H9 (cell line): ENCODE data around the gene MTMR1. TPM values are rescaled to one million over a fixed set of nuclear protein-coding genes. Genes with fewer than 3 reads are reported as not detected.

Source experiments
- DNase-seq: peaks from one replicate; pipeline ENCODE4 v3.0.0-alpha.2; 2017
- H2AFZ ChIP-seq: one replicate; pipeline ENCODE4 v1.6.1; 2013; ENCODE audit warnings: mild to moderate bottlenecking, low read length, control low read depth, moderate library complexity
- H2AK5ac ChIP-seq: 2 replicates; pipeline ENCODE4 v1.6.1; 2013; ENCODE audit warnings: low read length, control low read depth, mixed read lengths; ENCODE audit not compliant: insufficient read length
- H2BK120ac ChIP-seq: one replicate; pipeline ENCODE4 v1.6.1; 2013; ENCODE audit warnings: low read depth, mild to moderate bottlenecking, low read length, control low read depth, inconsistent platforms; ENCODE audit not compliant: poor library complexity, severe bottlenecking
- H2BK12ac ChIP-seq: 2 replicates; pipeline ENCODE4 v1.6.1; 2013; ENCODE audit warnings: low read length, control low read depth, mixed read lengths, low read depth; ENCODE audit not compliant: insufficient read length
- H2BK15ac ChIP-seq: 2 replicates; pipeline ENCODE4 v1.6.1; 2013; ENCODE audit warnings: low read depth, low read length, control low read depth
- H2BK20ac ChIP-seq: one replicate; pipeline ENCODE4 v1.6.1; 2013; ENCODE audit warnings: low read depth, mild to moderate bottlenecking, low read length, control low read depth, inconsistent platforms; ENCODE audit not compliant: poor library complexity, severe bottlenecking
- H2BK5ac ChIP-seq: 2 replicates; pipeline ENCODE4 v1.6.1; 2013; ENCODE audit warnings: low read length, control low read depth, mixed read lengths; ENCODE audit not compliant: insufficient read length
- H3K14ac ChIP-seq: 2 replicates; pipeline ENCODE4 v1.6.1; 2013; ENCODE audit warnings: low read length, control low read depth; ENCODE audit not compliant: insufficient read depth
- H3K18ac ChIP-seq: 2 replicates; pipeline ENCODE4 v1.6.1; 2013; ENCODE audit warnings: low read depth, mild to moderate bottlenecking, mixed read lengths, low read length, control low read depth; ENCODE audit not compliant: insufficient read length
- H3K23ac ChIP-seq: 2 replicates; pipeline ENCODE4 v1.6.1; 2013; ENCODE audit warnings: low read length, control low read depth, mixed read lengths, low read depth; ENCODE audit not compliant: insufficient read length
- H3K23me2 ChIP-seq: 2 replicates; pipeline ENCODE4 v1.6.1; 2013; ENCODE audit warnings: low read depth, mild to moderate bottlenecking, mixed read lengths, low read length, control low read depth; ENCODE audit not compliant: insufficient read length, poor library complexity, severe bottlenecking
- H3K27ac ChIP-seq: 2 replicates; pipeline ENCODE4 v1.5.1; 2013; ENCODE audit warnings: low read length, control low read depth, mixed read lengths, low read depth; ENCODE audit not compliant: insufficient read length
- H3K27me3 ChIP-seq: 2 replicates; pipeline ENCODE4 v1.6.1; 2013; ENCODE audit warnings: low read length, control low read depth, inconsistent platforms; ENCODE audit not compliant: insufficient read depth
- H3K4ac ChIP-seq: 2 replicates; pipeline ENCODE4 v1.6.1; 2013; ENCODE audit warnings: low read depth, mild to moderate bottlenecking, control low read depth, inconsistent platforms, low read length, moderate library complexity
- H3K4me1 ChIP-seq: 2 replicates; pipeline ENCODE4 v1.6.1; 2013; ENCODE audit warnings: low read length, control low read depth, inconsistent platforms; ENCODE audit not compliant: insufficient read depth
- H3K4me2 ChIP-seq: 2 replicates; pipeline ENCODE4 v1.6.1; 2013; ENCODE audit warnings: low read length, control low read depth, mixed read lengths; ENCODE audit not compliant: insufficient read length, insufficient read depth
- H3K56ac ChIP-seq: 2 replicates; pipeline ENCODE4 v1.6.1; 2013; ENCODE audit warnings: low read depth, mild to moderate bottlenecking, mixed read lengths, low read length, control low read depth; ENCODE audit not compliant: insufficient read length
- H3K79me1 ChIP-seq: 2 replicates; pipeline ENCODE4 v1.6.1; 2013; ENCODE audit warnings: low read depth, mild to moderate bottlenecking, moderate library complexity, low read length, control low read depth, inconsistent platforms; ENCODE audit not compliant: insufficient read depth, poor library complexity, severe bottlenecking
- H3K79me2 ChIP-seq: 2 replicates; pipeline ENCODE4 v1.6.1; 2013; ENCODE audit warnings: low read length, control low read depth, inconsistent platforms; ENCODE audit not compliant: insufficient read depth
- H3K9ac ChIP-seq: 2 replicates; pipeline ENCODE4 v1.6.1; 2013; ENCODE audit warnings: low read length, control low read depth, mixed read lengths; ENCODE audit not compliant: insufficient read length; ENCODE audit errors: extremely low read depth
- H3K9me3 ChIP-seq: one replicate; pipeline ENCODE4 v1.6.1; 2013; ENCODE audit warnings: low read depth, low read length, inconsistent platforms; ENCODE audit not compliant: control insufficient read depth
- H3T11ph ChIP-seq: one replicate; pipeline ENCODE4 v1.6.1; 2013; ENCODE audit warnings: mild to moderate bottlenecking, low read length, control low read depth, inconsistent platforms
- H4K20me1 ChIP-seq: one replicate; pipeline ENCODE4 v1.6.1; 2013; ENCODE audit not compliant: control insufficient read depth, insufficient read length, insufficient read depth
- H4K5ac ChIP-seq: 2 replicates; pipeline ENCODE4 v1.6.1; 2013; ENCODE audit warnings: low read depth, mild to moderate bottlenecking, mixed read lengths, low read length, control low read depth; ENCODE audit not compliant: insufficient read length
- H4K8ac ChIP-seq: replicated peaks from 2 replicates; pipeline ENCODE4 v1.6.1; 2013; ENCODE audit warnings: low read length, control low read depth, mixed read lengths, low read depth; ENCODE audit not compliant: insufficient read length
- H4K91ac ChIP-seq: 2 replicates; pipeline ENCODE4 v1.6.1; 2013; ENCODE audit warnings: low read depth, mild to moderate bottlenecking, moderate library complexity, mixed read lengths, low read length, control low read depth; ENCODE audit not compliant: insufficient read length
- H3K27ac Mint-ChIP-seq, 3 experiments: 2 replicates in 2 of 3; 3 replicates in 1 of 3; pipeline ENCODE4 v1.8.0; 2020 to 2021; ENCODE audit warnings: mixed read lengths in 3 of 3, mild to moderate bottlenecking in 1 of 3, moderate library complexity in 1 of 3
- H3K27me3 Mint-ChIP-seq: 2 replicates; pipeline ENCODE4 v1.8.0; 2021; ENCODE audit warnings: low read depth, mild to moderate bottlenecking, moderate library complexity, mixed read lengths
- H3K36me3 Mint-ChIP-seq, 3 experiments: 2 replicates in 2 of 3; 3 replicates in 1 of 3; pipeline ENCODE4 v1.8.0; 2020 to 2021; ENCODE audit warnings: low read depth in 3 of 3, mixed read lengths in 3 of 3; ENCODE audit not compliant: insufficient read depth in 1 of 3
- H3K4me1 Mint-ChIP-seq, 2 experiments: 2 replicates each; pipeline ENCODE4 v1.8.0; 2020; ENCODE audit warnings: mixed read lengths in 2 of 2
- H3K4me3 Mint-ChIP-seq, 2 experiments: 2 replicates in 1 of 2; 3 replicates in 1 of 2; pipeline ENCODE4 v1.8.0; 2020 to 2021; ENCODE audit warnings: mild to moderate bottlenecking in 2 of 2, mixed read lengths in 2 of 2, moderate library complexity in 1 of 2
- H3K9me3 Mint-ChIP-seq, 2 experiments: 2 replicates in 1 of 2; 3 replicates in 1 of 2; pipeline ENCODE4 v1.8.0; 2020; ENCODE audit warnings: mild to moderate bottlenecking in 2 of 2, mixed read lengths in 2 of 2, moderate library complexity in 1 of 2
- WGBS: extraction: QIAGEN DNeasy Blood & Tissue Kit; methylation state at CpG from one replicate; pipeline ENCODE4 v1.1.7; 2013; ENCODE audit warnings: missing lambda C conversion rate, low lambda C conversion rate, mixed read lengths; ENCODE audit not compliant: insufficient read length; ENCODE audit errors: extremely low coverage; 5-methylcytosine and 5-hydroxymethylcytosine counted together
- total RNA-seq: library from RNA; stranded (reverse); gene quantifications from 2 replicates; pipeline ENCODE4 v1.2.1, GENCODE V29; 2021
- TF ChIP-seq, protein P1 (sequence below): fragments of 200-600 bp; sonication (generic); conservative IDR thresholded peaks from 3 replicates; pipeline ENCODE4 v1.8.0; 2021; ENCODE audit warnings: antibody characterized with exemption, mild to moderate bottlenecking

MTMR1 gene
- total RNA-seq, 1 experiment from 2014 or later, result 25.2 TPM

- no peak overlapping the region for H3K4me3 Mint-ChIP-seq
- Histone ChIP-seq H4K5ac (no peak overlapping the region), H4K8ac (no peak overlapping the region), H3K23me2 (peaks cover 4% of the 10 kb centered on the region), H2AFZ (no peak overlapping the region), H2BK20ac (no peak overlapping the region), H3K56ac (no peak overlapping the region), H4K91ac (no peak overlapping the region), H3K9ac (no peak overlapping the region), H2AK5ac (no peak overlapping the region), H3K27ac (no peak overlapping the region), H3K9me3 (no peaks in the 10 kb centered on the region), H3K79me1 (no peaks in the 10 kb centered on the region), H3K4me1 (no peaks in the 10 kb centered on the region; the same call in 1 of the 2 replicates), H3K18ac (no peak overlapping the region), H2BK15ac (no peak overlapping the region), H3K79me2 (no peaks in the 10 kb centered on the region; the same call in 1 of the 2 replicates), H3K27me3 (no peaks in the 10 kb centered on the region), H2BK120ac (no peak overlapping the region), H3T11ph (no peak overlapping the region), H2BK5ac (no peak overlapping the region), H3K4ac (no peak overlapping the region), H2BK12ac (no peak overlapping the region), H3K4me2 (no peak overlapping the region), H3K14ac (no peak overlapping the region), H3K23ac (no peak overlapping the region), H4K20me1 (no peaks in the 10 kb centered on the region)
- peaks cover 8 to 9% of the 10 kb centered on the region in 2 experiments for H3K4me1 Mint-ChIP-seq
- H3K27me3 Mint-ChIP-seq, result no peaks in the 10 kb centered on the region
- no peak overlapping the region for H3K27ac Mint-ChIP-seq
- WGBS, result no CpG with 5 or more reads among the region's 2 CpGs
- peaks cover 45 to 52% of the 10 kb centered on the region in 2 experiments for H3K9me3 Mint-ChIP-seq
- H3K36me3 Mint-ChIP-seq, result peaks cover 0 to 24% (median 8%) of the 10 kb centered on the region in 3 experiments; a peak in 6 of 7 replicates
- DNase-seq, result no peak
- TF ChIP-seq, protein P1, sequence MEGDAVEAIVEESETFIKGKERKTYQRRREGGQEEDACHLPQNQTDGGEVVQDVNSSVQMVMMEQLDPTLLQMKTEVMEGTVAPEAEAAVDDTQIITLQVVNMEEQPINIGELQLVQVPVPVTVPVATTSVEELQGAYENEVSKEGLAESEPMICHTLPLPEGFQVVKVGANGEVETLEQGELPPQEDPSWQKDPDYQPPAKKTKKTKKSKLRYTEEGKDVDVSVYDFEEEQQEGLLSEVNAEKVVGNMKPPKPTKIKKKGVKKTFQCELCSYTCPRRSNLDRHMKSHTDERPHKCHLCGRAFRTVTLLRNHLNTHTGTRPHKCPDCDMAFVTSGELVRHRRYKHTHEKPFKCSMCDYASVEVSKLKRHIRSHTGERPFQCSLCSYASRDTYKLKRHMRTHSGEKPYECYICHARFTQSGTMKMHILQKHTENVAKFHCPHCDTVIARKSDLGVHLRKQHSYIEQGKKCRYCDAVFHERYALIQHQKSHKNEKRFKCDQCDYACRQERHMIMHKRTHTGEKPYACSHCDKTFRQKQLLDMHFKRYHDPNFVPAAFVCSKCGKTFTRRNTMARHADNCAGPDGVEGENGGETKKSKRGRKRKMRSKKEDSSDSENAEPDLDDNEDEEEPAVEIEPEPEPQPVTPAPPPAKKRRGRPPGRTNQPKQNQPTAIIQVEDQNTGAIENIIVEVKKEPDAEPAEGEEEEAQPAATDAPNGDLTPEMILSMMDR, result no peak
Measured at GRCh38 chrX:150698981-150699380, 5.8 kb downstream of the MTMR1 start.
